HG03342 (cell line): ENCODE results near the gene NTRK2.

Source experiments
- ATAC-seq: cut with Tn5 transposase; IDR thresholded peaks from one replicate; pipeline ENCODE4 v1.9.1; 2021; ENCODE audit warnings: mild to moderate bottlenecking, moderate library complexity; ENCODE audit not compliant: unreplicated experiment

The NTRK2 gene

DNA sequence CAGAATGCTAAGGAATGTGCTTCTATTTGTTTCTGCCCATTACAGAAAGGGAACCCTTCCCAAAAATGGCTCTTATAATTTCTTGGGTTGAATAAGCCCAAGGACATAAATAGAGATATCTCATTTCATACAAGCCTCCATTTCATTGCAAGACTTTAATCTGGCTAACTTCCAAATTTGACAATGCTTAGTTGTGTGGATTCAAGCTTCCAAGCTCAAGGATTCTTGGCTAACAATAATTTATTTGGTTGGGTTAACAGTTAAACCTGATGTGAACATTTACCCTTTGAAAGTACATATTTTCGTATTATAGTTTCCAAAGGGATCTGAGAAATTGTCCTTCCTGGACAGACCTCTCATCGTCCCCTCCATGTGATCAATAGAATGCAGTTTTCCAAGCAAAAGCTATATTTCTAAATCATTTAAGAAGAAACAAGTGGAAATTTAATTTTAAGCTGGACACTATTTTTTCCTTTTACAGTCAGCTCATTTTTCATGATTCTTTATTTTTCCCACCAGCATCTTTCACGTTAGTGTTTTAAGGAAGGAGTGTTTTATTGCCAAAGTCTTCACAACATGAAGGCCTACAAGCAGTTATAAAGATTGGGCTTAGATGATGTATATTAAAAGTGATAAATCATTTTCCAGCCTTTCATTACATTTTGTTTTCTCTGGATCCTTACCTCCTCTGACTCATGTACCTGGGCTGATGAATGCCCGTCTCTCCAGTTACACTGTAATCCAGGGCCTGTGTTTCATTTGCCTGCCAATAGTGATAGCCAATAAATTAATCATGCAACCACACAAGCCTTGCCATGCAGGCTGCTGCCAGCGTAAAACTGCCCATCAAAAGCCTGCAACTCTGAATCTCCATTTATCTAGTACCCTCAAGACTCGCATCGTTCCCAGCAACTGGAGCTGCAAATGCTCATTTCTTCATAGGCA, 176.7 kb downstream of the NTRK2 start:
- no peak for ATAC-seq

- ATAC-seq: no peak
Measured at GRCh38 chr9:84846906-84847305, 177.4 kb downstream of the NTRK2 start.

GRCh38 chr9:84849049-84849448, 179.5 kb downstream of the NTRK2 start:
- no peak for ATAC-seq

- no peak for ATAC-seq
Measured at GRCh38 chr9:84850830-84851392, 181.4 kb downstream of the NTRK2 start.

DNA sequence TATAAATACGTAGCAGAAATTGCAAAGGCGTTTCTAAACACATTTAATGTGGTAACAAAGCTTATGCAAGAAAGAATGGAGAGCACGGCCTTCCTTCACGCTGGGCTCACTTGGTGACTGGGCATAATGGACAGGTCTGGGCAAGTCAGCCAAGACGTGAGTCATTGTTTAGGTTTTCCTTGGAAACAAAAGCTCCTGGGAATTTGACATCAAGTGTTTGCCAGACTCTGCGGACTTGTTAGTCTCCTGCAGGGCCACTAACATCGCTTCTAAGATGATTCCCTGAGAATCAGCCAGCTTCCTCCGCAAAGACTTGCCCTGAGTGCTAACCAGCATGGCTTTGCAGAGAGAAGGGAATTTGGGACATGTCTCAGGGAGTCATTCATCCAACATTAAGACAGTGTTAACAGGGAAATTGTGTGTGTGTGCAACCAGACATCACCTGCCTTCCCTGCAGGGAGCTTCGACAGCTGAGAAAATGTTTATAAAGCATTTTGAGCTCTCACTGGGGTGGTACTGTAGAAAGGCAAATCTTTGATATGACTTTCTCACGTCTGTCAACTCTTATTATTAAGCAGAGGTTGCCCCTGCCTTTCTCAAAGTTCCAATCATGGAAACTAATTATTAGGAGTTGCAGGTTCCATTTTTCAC, 182.5 kb downstream of the NTRK2 start:
- ATAC-seq: no peak

DNA sequence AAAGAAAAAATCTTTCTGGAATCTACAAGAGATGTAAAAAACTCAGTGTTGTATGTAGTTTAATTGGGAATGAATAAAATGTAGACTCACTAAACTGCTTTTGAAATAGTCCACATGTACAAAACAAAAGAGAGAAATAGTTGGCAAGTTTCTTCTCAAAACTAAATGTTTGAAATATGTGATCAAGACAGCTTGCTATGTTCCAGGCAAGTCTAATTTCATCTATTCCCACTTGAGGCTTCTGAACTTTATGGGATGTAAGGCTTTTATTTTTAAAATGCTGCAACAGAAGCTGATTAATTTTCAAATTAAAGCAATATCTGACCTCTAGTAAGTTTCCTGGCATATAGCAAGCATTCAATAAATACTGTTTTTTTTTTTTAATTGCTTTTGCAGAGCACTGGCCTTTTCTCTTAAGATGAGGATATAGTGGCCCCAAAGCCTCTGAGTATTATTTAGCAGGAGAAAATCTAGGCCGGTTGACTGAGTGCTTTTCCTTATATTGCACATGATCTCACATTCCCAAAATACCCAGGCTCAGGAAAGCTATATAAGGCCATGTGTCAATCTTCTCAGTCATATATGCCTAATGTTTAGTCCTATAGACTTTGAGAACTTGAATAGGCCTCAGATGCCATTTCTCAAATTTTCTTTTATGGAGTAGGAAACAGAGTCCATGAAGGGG, 183.2 kb downstream of the NTRK2 start:
- ATAC-seq: no peak

- no peak for ATAC-seq
Measured at GRCh38 chr9:84856181-84856632, 186.7 kb downstream of the NTRK2 start.

GRCh38 chr9:84857211-84857610, 187.7 kb downstream of the NTRK2 start:
- no peak for ATAC-seq

DNA sequence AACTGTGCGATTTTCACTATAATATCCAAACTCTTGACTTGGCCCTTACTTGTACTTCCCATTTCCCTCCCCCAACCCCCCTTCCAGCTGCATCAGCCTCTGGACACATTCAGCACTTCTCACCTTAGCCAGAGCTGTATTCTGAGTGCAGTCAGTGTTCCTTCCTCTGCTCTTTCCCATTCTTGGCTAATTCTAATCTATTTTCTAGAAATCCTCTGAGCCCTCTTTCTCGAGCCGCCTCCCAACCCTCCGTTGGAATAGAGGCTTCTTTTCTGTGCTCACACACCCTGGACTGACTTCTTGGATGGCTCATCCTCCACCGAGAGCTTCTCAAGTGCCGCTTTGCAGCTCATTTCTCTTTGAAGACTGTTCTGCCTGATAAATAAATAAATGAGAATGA, 188.8 kb downstream of the NTRK2 start:
- no peak for ATAC-seq

DNA sequence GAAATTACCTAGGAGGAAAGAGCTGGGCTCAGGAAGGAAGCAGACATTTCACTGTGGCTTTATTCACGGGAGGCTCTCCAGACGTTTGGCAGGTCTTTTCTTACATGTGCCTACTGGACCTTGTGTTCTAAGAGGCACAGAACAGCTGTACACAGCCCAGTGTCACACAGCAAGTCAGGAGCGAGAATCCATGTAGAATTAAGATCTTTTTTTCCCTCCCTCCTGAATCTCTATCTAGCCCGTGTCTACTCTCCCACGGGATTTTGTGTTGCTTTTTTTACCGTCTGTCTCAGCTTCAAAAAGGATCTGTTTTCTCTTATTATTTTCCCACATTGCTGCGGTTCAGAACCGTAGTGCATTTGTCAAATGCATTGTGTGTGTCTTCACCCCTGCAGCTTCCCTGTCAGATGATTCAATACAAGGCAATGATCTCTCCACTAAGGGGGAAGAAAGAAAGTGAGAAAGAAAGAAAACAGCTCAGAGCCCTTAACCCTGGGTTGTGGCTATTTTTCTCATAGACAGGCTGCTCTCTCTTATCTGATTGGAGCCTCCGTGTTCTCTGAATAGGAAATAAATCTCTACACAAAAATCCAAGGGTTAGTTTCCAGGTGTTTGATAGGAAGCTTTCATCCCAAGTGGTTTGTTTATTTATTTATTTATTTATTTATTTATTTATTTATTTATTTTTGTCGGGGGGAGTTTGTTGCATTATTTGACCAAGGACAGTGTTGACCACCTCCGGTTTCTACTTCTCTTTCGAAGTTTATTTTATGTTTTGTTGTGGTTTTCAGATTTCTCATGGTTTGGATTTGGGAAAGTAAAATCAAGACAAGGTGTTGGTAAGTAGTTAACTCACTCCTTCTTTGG, 191.0 kb downstream of the NTRK2 start:
- no peak for ATAC-seq

DNA sequence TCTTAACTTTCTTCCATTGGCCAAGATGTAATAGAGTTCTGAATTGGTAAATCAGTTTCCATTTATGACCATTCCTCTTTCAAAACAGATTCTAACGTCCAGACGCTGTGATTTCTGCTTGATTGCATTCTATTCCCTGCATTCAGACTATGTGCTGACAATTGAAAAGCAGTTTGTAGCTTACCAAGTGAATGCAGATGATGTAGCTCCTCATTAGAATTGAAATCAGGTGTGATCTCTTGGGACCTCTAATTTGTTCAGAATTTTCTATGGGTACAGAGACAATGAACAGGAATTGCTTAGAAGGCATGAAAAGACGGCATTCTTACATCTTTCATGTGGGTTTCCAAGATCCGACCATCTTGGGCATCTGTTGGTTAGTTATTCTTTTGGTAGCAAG, 191.9 kb downstream of the NTRK2 start:
- ATAC-seq: no peak

GRCh38 chr9:84862308-84862707, 192.8 kb downstream of the NTRK2 start:
- ATAC-seq: no peak

DNA sequence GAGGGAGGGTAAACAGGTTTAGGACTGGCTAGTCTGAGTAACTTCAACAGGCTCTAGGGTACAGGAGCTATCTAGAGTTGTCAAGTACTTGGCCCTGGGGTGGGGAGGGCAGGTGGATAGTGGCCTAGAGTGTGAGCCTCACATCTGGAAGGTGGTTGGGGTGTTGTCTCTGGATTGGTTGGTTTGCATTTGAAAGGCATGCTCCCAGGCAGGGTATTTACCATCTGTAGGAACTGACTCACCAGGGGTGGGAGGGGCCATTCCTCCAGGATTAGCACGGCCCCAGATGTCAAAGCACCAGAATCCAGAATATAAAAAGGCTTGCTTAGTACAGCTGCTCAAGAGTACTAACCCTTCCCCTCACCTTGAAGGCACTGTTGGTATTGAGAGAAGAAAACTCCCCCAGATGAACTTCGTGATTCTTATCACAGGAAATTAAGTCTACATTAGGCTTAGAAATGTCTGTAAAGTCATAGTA, 193.3 kb downstream of the NTRK2 start:
- ATAC-seq: no peak

DNA sequence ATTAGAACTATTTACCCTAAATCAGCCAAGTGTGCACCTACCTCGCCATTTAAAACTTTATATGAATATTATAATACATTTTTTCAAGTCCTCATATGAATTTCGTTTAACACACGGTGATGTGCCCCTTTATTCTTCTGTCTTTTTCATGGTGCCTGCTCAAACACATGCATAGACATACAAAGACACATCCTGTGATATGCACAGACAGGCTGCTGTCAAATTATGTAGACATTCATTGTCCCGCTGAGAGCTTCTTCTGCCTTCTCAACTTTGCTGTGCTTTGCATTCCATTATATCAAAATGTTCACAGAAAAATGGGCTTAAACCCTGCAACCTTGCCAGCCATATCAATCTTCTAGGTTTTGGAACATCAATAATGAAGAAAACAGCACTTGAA, 193.8 kb downstream of the NTRK2 start:
- no peak for ATAC-seq

- no peak for ATAC-seq
Measured at GRCh38 chr9:84866396-84867175, 197.1 kb downstream of the NTRK2 start.

DNA sequence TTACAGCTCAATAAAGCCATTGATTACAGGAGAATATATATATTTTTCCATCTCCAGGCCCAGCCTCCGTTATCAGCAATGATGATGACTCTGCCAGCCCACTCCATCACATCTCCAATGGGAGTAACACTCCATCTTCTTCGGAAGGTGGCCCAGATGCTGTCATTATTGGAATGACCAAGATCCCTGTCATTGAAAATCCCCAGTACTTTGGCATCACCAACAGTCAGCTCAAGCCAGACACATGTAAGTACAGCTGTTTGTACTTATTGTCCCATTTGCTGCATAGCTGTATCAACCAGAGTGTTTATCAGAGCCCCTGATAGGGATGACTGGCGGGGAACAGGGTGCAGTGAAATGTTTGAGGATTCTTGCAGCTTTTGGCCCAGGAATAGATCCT, 197.7 kb downstream of the NTRK2 start:
- ATAC-seq: no peak

GRCh38 chr9:84869091-84869490, 199.6 kb downstream of the NTRK2 start:
- no peak for ATAC-seq

DNA sequence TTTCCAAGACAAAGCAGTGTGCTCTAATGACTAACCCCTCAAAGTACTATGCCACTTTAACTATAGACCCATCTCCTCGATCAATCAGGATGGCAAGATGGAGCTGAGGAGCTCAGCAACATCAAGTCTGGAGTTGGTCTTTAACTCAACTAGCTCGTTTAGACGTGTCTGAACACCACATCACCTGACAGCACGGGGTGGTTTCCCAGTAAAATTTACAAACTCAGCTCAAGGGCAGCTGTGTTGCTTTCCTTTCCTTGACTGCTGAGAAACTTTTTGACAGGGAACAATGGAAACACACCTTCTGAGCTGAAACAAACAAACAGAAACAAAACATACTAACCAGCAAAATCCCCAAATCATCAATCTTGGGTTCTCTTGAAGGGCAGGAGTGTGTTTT, 202.5 kb downstream of the NTRK2 start:
- no peak for ATAC-seq

DNA sequence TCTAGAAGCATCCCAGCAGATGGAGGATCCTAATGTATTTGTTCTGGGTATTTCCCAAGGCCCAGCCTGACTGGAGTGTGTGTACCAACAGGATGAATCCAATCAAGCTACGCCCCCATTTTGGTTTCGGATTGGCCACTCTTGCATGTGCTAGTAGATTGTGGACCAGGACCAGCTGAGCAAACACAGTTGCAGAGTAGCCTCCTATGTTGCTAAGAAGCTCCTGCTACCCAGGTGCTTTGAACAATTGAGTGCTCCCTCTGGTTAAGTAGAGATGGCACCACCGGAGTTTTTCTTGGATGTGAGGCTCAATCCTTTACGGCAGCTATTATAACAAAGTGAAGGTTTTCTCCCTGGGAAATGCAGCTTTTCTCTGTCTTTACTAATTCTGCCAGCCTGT, 204.5 kb downstream of the NTRK2 start:
- no peak for ATAC-seq
